ENCODE results near the gene SELENON.
"Not testable (repeated sequence)": the region's sequence is repeated elsewhere in the genome, so short reads cannot be mapped to it uniquely, and the experiment has no call there.

SELENON gene

DNA sequence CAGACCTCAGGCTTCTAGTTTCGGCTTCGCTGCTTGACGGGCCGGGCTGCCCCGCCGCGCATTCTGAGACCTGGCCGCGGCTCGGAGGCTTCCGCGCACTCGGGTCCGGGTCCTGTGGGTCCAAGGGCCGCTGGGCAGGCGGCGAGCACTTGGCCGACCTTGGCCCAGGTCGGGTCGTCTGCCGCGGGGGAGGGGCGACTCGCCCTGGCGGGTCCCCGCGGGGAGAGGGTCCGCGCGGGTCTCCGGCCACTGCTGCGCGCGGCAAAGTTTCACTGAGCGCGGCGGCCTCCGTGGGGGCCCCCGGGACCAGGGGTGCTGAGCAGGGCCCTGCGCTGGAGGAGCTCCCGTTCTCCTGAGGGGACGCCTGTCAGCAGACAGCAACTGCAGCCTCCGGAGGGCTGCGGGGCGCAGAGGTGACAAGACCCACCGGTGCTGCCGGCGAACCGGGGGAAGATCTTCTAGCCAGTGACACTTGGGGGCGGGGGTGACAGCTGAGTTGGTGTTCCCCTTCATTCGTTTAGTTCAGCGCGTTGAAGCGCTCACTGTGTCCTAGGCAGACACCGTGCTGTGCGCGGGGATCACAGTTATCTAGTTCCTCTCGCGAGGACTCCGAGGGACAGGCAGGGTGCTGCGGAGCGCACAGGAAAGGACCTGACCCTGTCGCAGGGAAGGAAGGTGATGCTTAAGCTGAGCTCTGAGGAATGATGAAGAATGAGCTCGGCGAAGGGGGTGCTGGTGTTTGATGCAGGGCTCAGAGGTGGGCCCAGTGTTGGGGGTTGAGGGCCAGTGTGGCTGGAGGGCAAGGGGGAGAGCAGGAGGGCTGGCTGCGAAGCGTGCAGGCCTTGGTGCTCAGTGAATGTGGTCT lies 20.5 kb downstream of the SELENON start:
- peak; percentile 39 to 64 for DNase-seq (ENCODE audit: extremely low read depth in 1 of 2, low read depth in 1 of 2)

- no peak for DNase-seq (ENCODE audit: extremely low read depth in 1 of 2, low read depth in 1 of 2)
These were observed 21.1 kb downstream of the SELENON start for GRCh38 chr1:25821112-25821476.

DNA sequence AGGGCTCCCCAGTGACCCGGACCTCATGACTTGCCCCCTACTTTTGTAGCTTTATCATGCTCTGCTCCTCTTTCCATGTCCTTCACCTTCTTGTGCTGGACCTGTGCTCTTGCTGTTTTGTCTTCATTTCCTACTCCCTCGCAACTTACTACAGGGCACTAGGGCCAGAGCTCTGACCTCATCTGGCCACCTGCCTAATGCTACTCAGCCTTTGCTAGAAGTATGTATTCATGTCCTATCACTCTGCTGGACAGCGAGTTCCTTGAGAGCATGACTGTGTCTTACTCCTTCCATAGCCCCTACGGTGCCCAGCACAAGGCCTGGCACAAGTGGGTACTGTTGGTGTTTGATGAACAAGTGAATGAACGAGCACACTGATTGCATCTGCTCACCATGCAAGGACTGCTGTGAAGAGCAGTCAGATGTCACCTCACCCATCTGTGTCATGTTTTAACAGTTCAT lies 21.7 kb downstream of the SELENON start:
- no peak for DNase-seq (ENCODE audit: extremely low read depth in 1 of 2, low read depth in 1 of 2)

DNA sequence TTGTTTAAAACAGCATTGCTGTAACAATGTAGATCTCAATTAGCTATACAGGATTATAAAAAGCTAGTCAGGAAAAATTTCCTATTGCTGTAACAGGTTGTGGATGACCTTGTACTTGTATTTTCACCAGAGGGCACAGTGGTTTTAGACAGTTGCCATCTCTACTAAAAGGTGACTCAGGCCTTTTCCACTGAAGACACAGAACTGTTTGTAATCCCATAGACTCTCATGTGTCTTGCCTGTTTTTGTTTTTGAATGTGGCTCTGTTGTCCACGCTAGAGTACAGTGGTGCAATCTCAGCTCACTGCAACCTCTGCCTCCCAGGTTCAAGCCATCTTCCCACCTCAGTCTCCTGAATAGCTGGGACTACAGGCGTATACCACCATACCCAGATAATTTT lies 25.6 kb downstream of the SELENON start:
- no peak for DNase-seq (ENCODE audit: extremely low read depth in 1 of 2, low read depth in 1 of 2)

- no peak for DNase-seq (ENCODE audit: extremely low read depth in 1 of 2, low read depth in 1 of 2)
These were observed 26.6 kb downstream of the SELENON start for GRCh38 chr1:25826571-25826970.

DNA sequence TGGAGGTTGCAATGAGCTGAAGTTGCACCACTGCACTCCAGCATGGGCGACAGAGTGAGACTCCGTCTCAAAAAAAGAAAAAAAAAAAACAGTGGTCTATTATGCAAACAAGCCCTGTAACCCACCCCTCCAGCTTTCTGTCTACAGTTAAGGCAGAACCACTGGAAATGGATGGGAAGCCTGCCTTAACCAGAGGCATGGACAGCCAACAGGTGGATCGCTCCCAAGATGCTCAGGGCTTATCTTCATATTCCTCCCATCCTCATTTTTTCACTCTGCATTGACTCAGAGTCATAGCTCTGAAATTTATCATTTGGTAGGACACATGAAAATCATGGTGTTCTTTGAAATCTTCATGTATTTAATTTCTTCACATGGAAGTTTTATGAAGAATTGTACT lies 28.5 kb downstream of the SELENON start:
- DNase-seq (ENCODE audit: extremely low read depth in 1 of 2, low read depth in 1 of 2) = no peak

GRCh38 chr1:25829046-25829445 lies 29.1 kb downstream of the SELENON start:
- no peak for DNase-seq (ENCODE audit: extremely low read depth in 1 of 2, low read depth in 1 of 2)

DNA sequence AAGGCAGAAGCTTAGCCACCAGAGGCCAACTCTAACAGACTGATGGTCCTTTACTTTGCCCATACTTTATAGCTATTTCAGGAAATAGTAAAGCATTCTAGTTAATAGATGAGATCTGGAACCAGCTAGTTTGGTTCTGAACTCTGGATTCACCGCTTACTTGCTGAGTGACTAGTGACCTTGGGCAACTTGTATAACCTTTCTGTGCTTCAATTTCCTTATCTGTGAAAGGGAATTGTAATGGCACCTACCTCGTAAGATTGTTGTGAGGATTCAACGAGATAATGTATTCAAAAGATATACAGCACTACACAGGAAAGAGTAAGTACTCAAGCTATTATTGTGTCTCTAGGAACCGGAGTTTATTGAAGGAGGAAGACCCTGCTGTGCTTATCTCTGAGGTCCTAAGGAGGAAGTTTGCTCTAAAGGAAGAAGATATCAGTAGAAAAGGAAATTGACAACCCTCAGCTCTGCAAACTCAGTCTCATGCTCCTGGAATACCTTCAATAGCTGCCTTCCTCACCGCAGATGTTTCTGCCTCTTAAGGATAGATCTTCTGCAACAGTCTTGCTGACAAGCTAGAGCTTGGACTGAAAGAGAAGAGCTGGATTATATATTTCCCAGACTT lies 31.7 kb downstream of the SELENON start:
- no peak for DNase-seq (ENCODE audit: extremely low read depth in 1 of 2, low read depth in 1 of 2)

- DNase-seq (ENCODE audit: extremely low read depth in 1 of 2, low read depth in 1 of 2) = no peak
These were observed 32.5 kb downstream of the SELENON start for GRCh38 chr1:25832336-25833037.

GRCh38 chr1:25833158-25833557 lies 33.2 kb downstream of the SELENON start:
- DNase-seq (ENCODE audit: extremely low read depth in 1 of 2, low read depth in 1 of 2) = no peak

- no peak for DNase-seq (ENCODE audit: extremely low read depth in 1 of 2, low read depth in 1 of 2)
These were observed 34.9 kb downstream of the SELENON start for GRCh38 chr1:25834894-25835293.

GRCh38 chr1:25836695-25837094 lies 36.7 kb downstream of the SELENON start:
- no peak for DNase-seq (ENCODE audit: extremely low read depth in 1 of 2, low read depth in 1 of 2)

DNA sequence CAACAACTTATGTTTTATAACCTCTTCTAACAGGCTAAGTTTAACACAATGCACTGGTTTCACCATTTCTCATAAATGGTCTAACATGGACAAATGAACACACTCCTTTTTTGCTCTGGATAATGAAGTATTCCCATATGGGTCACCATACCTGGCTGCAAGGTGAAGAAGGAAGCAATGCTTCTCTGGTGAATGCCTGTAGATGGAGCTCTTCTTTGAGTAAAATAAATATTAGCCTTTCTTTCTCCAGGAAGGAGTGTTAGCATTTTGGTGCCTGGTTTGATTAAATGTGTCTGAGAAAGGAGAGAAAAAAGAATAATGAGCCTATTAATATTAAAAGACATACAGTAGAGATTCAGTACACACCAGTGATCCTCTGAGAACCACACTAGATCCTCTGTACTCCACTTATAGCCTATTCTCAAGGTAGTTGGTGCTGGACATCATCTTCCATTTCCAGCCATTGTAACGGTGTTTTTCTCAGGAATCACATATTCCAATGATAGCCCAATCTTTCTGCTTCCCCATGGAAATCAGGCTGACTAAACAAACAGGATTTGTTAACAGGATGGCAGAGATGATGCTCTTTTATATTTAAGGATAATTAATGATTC lies 37.4 kb downstream of the SELENON start:
- no peak for DNase-seq (ENCODE audit: extremely low read depth in 1 of 2, low read depth in 1 of 2)

DNA sequence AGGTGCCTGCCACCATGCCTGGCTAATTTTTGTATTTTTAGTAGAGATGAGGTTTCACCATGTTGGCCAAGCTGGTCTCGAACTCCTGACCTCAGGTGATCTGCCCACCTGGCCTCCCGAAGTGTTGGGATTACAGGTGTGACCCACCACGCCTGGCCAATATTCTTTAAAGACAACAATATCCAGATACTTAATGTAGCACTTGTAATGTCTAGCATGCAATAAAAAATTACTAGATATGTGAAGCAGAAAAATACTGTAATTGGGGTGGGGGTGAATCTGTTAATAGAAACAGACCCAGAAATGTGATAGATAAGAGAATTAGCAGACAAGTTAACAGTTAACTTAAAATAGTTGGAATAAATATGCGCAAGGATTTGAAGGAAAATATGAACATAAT lies 39.8 kb downstream of the SELENON start:
- DNase-seq (ENCODE audit: extremely low read depth in 1 of 2, low read depth in 1 of 2) = not testable (repeated sequence)

- no peak for DNase-seq (ENCODE audit: extremely low read depth in 1 of 2, low read depth in 1 of 2)
These were observed 43.5 kb downstream of the SELENON start for GRCh38 chr1:25843483-25843882.

DNA sequence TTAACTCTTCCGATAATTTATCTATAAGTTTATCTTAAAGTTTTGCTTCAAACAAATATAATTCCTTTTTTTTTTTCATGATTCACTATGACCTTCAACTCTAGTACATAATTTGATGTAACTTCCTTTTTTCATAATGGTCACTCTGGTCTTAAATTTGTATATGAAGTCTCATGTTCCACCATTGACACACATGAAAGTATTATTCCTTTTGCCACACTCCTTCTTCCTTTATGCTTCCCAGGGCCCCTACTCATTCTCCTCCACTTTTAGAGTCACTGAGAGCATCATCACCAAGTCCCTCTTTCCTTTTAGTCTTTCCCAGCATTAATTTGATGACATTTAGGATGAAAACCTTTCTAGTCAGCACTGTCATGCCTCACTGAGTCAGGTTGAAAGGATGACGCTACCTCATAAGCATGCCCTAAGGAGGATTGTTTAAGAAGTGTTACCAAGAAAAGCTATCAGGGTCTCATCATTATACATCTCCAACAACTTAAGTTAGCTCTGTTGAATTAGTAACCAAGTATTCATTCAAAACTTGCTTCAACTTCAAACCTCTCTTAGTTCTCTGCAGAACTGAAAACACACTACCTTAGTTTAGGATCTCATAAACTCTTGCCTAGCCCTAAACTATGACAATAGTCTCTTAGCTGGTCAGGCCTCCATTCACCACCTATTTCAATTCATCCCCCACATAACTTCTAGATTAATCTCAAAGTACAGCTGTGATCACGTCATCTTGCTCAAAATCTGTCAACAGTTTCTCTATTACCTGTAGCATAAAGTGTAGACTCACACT lies 44.7 kb downstream of the SELENON start:
- DNase-seq (ENCODE audit: extremely low read depth in 1 of 2, low read depth in 1 of 2) = no peak

- DNase-seq (ENCODE audit: extremely low read depth in 1 of 2, low read depth in 1 of 2) = no peak
These were observed 45.7 kb downstream of the SELENON start for GRCh38 chr1:25845664-25846063.

- DNase-seq (ENCODE audit: extremely low read depth in 1 of 2, low read depth in 1 of 2) = no peak
These were observed 47.9 kb downstream of the SELENON start for GRCh38 chr1:25847929-25848328.

- DNase-seq (ENCODE audit: extremely low read depth in 1 of 2, low read depth in 1 of 2) = no peak
These were observed 48.5 kb downstream of the SELENON start for GRCh38 chr1:25848531-25848930.

GRCh38 chr1:25854554-25854953 lies 54.6 kb downstream of the SELENON start:
- no peak for DNase-seq (ENCODE audit: extremely low read depth in 1 of 2, low read depth in 1 of 2)

GRCh38 chr1:25856856-25857255 lies 56.9 kb downstream of the SELENON start:
- DNase-seq (ENCODE audit: extremely low read depth in 1 of 2, low read depth in 1 of 2) = no peak

Data from stimulated activated CD8-positive, alpha-beta memory T cell treated with anti-CD3 and anti-CD28 coated beads, Interleukin-7, amount 100 ng/mL, for 48 hours (primary cell).